Superior temporal gyrus (tissue), 1 donor: ENCODE measurements around the gene FIGNL1.

Experiments used
- DNase-seq: peaks from one replicate; pipeline ENCODE4 v3.0.0-alpha.2; 2016; ENCODE audit errors: extremely low spot score

FIGNL1 gene

GRCh38 chr7:50427518-50427917 is 22.6 kb downstream of the FIGNL1 start:
- no peak for DNase-seq

- no peak for DNase-seq
These were observed 23.7 kb downstream of the FIGNL1 start for GRCh38 chr7:50426280-50427045.

- DNase-seq, result no peak
These were observed 24.8 kb downstream of the FIGNL1 start for GRCh38 chr7:50425318-50425717.

- no peak for DNase-seq
These were observed 26.3 kb downstream of the FIGNL1 start for GRCh38 chr7:50423860-50424259.

- no peak for DNase-seq
These were observed 27.3 kb downstream of the FIGNL1 start for GRCh38 chr7:50422858-50423257.

GRCh38 chr7:50421043-50421442 is 29.1 kb downstream of the FIGNL1 start:
- DNase-seq, result no peak

- DNase-seq, result no peak
These were observed 31.4 kb downstream of the FIGNL1 start for GRCh38 chr7:50418526-50419290.

- DNase-seq, result peak; percentile 75
These were observed 32.0 kb downstream of the FIGNL1 start for GRCh38 chr7:50418086-50418515.

GRCh38 chr7:50416527-50417182 is 33.5 kb downstream of the FIGNL1 start:
- DNase-seq, result peak; percentile 39

GRCh38 chr7:50415844-50416364 is 34.2 kb downstream of the FIGNL1 start:
- no peak for DNase-seq

GRCh38 chr7:50413561-50413960 is 36.6 kb downstream of the FIGNL1 start:
- no peak for DNase-seq

GRCh38 chr7:50412973-50413372 is 37.2 kb downstream of the FIGNL1 start:
- DNase-seq, result no peak

GRCh38 chr7:50411332-50411731 is 38.8 kb downstream of the FIGNL1 start:
- DNase-seq, result no peak

- DNase-seq, result no peak
These were observed 40.0 kb downstream of the FIGNL1 start for GRCh38 chr7:50409856-50410745.

GRCh38 chr7:50406935-50407334 is 43.2 kb downstream of the FIGNL1 start:
- no peak for DNase-seq

GRCh38 chr7:50405221-50405620 is 44.9 kb downstream of the FIGNL1 start:
- DNase-seq, result no peak

GRCh38 chr7:50404392-50404791 is 45.8 kb downstream of the FIGNL1 start:
- DNase-seq, result no peak

GRCh38 chr7:50400114-50400513 is 50.0 kb downstream of the FIGNL1 start:
- no peak for DNase-seq

GRCh38 chr7:50399635-50400034 is 50.5 kb downstream of the FIGNL1 start:
- DNase-seq, result no peak

- DNase-seq, result no peak
These were observed 50.9 kb downstream of the FIGNL1 start for GRCh38 chr7:50399206-50399605.

GRCh38 chr7:50397971-50398324 is 52.2 kb downstream of the FIGNL1 start:
- no peak for DNase-seq
